PC-3 (cell line): ENCODE data around the gene TP53I11. TPM values are rescaled to one million over a fixed set of nuclear protein-coding genes. Genes with fewer than 3 reads are reported as not detected.

ENCODE experiments used
- ATAC-seq: fragments of 200-7000 bp; cut with Tn5 transposase; 2 replicates; pipeline ENCODE4 v1.9.1; 2020; ENCODE audit warnings: mild to moderate bottlenecking, moderate library complexity
- BruUV-seq: library from RNA; stranded (reverse); fragments of 400-500 nt; replicated peaks from 2 replicates; lab custom pipeline; 2021; lab: Mats Ljungman, UMichigan
- CTCF ChIA-PET: fragments of 300-600 bp; sonication (Branson Sonifier 250); formaldehyde crosslinking; loops from one replicate; lab custom pipeline; 2022; ENCODE audit warnings: antibody characterized with exemption; lab: Charles Lee
- POLR2A ChIA-PET: fragments of 300-600 bp; sonication (Branson Sonifier 250); formaldehyde crosslinking; loops from one replicate; lab custom pipeline; 2022; ENCODE audit warnings: antibody characterized with exemption; ENCODE audit not compliant: unreplicated experiment; lab: Charles Lee
- DNase-seq: peaks from one replicate; pipeline ENCODE4 v3.0.0-alpha.2; 2015
- H2AFZ ChIP-seq: fragments of 300-600 bp; sonication (generic); 2 replicates; pipeline ENCODE4 v1.6.0; 2016; ENCODE audit warnings: antibody characterized with exemption, low read length
- H3F3A ChIP-seq: fragments of 300-600 bp; sonication (generic); one replicate; pipeline ENCODE4 v1.6.0; 2017; ENCODE audit warnings: antibody characterized with exemption, low read length, control low read depth, mild to moderate bottlenecking; ENCODE audit not compliant: unreplicated experiment
- H3K27ac ChIP-seq: fragments of 300-600 bp; sonication (generic); 2 replicates; pipeline ENCODE4 v1.5.1; 2016; ENCODE audit warnings: mild to moderate bottlenecking, low read length
- H3K27me3 ChIP-seq: fragments of 300-600 bp; sonication (generic); 2 replicates; pipeline ENCODE4 v1.6.1; 2016; ENCODE audit warnings: low read length, mixed read lengths
- H3K36me3 ChIP-seq: fragments of 300-600 bp; sonication (generic); 2 replicates; pipeline ENCODE4 v1.6.1; 2016; ENCODE audit warnings: low read depth, mixed run types, low read length, mixed read lengths
- H3K4me1 ChIP-seq: fragments of 300-600 bp; sonication (generic); 2 replicates; pipeline ENCODE4 v1.5.1; 2016; ENCODE audit warnings: low read length; ENCODE audit not compliant: insufficient read depth
- H3K4me2 ChIP-seq: fragments of 300-600 bp; sonication (generic); 2 replicates; pipeline ENCODE4 v1.6.0; 2016; ENCODE audit warnings: low read length
- H3K4me3 ChIP-seq: fragments of 300-600 bp; sonication (generic); 2 replicates; pipeline ENCODE4 v1.5.1; 2016; ENCODE audit warnings: mild to moderate bottlenecking, low read length, mixed read lengths
- H3K79me2 ChIP-seq: fragments of 300-600 bp; sonication (generic); 2 replicates; pipeline ENCODE4 v1.6.1; 2017; ENCODE audit warnings: low read length, mixed read lengths
- H3K9ac ChIP-seq: fragments of 300-600 bp; sonication (generic); 2 replicates; pipeline ENCODE4 v1.6.0; 2016; ENCODE audit warnings: mild to moderate bottlenecking, low read length
- H3K9me2 ChIP-seq: fragments of 300-600 bp; sonication (generic); replicated peaks from 2 replicates; pipeline ENCODE4 v1.6.1; 2016; ENCODE audit warnings: mixed run types, low read length, mixed read lengths
- H3K9me3 ChIP-seq: fragments of 300-600 bp; sonication (generic); 2 replicates; pipeline ENCODE4 v1.6.1; 2016; ENCODE audit warnings: low read length, mixed read lengths
- H4K20me1 ChIP-seq: fragments of 300-600 bp; sonication (generic); 2 replicates; pipeline ENCODE4 v1.6.1; 2016; ENCODE audit warnings: low read length, mixed read lengths
- CTCF ChIP-seq: fragments of 300-600 bp; sonication (generic); conservative IDR thresholded peaks from 2 replicates; pipeline ENCODE4 v1.5.1; 2017; ENCODE audit warnings: antibody characterized with exemption, low read depth, mild to moderate bottlenecking, low read length
- EZH2 ChIP-seq: fragments of 300-600 bp; sonication (generic); IDR thresholded peaks from one replicate; pipeline ENCODE4 v1.6.1; 2017; ENCODE audit warnings: antibody characterized with exemption, mild to moderate bottlenecking, low read length; ENCODE audit not compliant: unreplicated experiment
- EZH2phosphoT487 ChIP-seq: fragments of 300-600 bp; sonication (generic); IDR thresholded peaks from 2 replicates; pipeline ENCODE4 v1.6.1; 2018; ENCODE audit warnings: mild to moderate bottlenecking, antibody characterized with exemption, low read length, borderline replicate concordance
- intact Hi-C: fragments of 100-400 bp; cut with micrococcal nuclease; formaldehyde crosslinking; loops from 2 replicates; pipeline ENCODE4 v1.9.0; 2023
- total RNA-seq: library from RNA; depleted of rRNA; stranded (reverse); fragments of >200 nt; gene quantifications from 2 replicates; pipeline ENCODE4 v1.2.3, GENCODE V29; 2014

TP53I11 gene
- total RNA-seq, 1 experiment from 2014 or later, result 30.8 TPM

GRCh38 chr11:44963948-44964347 lies 13.3 kb upstream of the TP53I11 start:
- Histone ChIP-seq H3K9me2 (no peaks in the 10 kb centered on the region), H3K4me3 (no peak overlapping the region), H3F3A (no peaks in the 10 kb centered on the region), H3K4me2 (no peak overlapping the region), H4K20me1 (no peaks in the 10 kb centered on the region), H3K9ac (no peak overlapping the region), H3K27me3 (no peaks in the 10 kb centered on the region), H3K27ac (no peak overlapping the region), H3K36me3 (no peaks in the 10 kb centered on the region), H3K4me1 (no peaks in the 10 kb centered on the region), H3K79me2 (no peaks in the 10 kb centered on the region), H3K9me3 (no peaks in the 10 kb centered on the region), H2AFZ (no peak overlapping the region)
- no peak for ATAC-seq
- POLR2A ChIA-PET, result no interaction called here
- BruUV-seq, result no TSS peak
- DNase-seq, result no peak
- TF ChIP-seq EZH2 (no peak), EZH2phosphoT487 (no peak), CTCF (no peak)
- intact Hi-C loops, result no loop called here
- CTCF ChIA-PET, result no interaction called here

DNA sequence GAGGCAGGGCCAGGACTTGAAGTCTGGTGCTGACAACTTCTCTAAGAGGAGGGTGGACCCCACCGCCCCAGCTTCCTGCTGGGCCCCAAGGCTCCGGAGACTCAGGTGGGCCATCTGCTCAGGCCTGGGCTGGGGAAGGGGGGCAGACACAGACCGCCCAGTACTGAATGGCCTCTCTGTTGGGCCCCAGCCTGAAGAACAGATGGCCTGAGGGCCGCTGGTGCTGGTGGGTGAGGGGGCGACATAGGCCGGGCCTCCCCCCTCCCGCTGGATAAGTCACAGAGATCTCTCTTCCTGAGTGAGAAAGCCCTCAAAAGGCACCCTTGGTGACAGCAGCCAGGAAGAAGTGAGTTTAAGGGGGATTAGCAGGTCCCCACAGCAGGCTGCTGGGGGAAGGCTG lies 12.5 kb upstream of the TP53I11 start:
- BruUV-seq, result no TSS peak
- DNase-seq (no peak), ATAC-seq (no peak)
- Histone ChIP-seq H3K4me1 (no peaks in the 10 kb centered on the region), H3K36me3 (no peaks in the 10 kb centered on the region), H3K27me3 (no peaks in the 10 kb centered on the region), H4K20me1 (no peaks in the 10 kb centered on the region), H3K9me2 (no peaks in the 10 kb centered on the region), H3K9ac (no peak overlapping the region), H3K4me3 (no peak overlapping the region), H3K9me3 (no peaks in the 10 kb centered on the region), H3K4me2 (no peak overlapping the region), H3K79me2 (no peaks in the 10 kb centered on the region), H2AFZ (no peak overlapping the region), H3K27ac (no peak overlapping the region), H3F3A (no peaks in the 10 kb centered on the region)
- POLR2A ChIA-PET, result no interaction called here
- CTCF ChIA-PET, result no interaction called here
- intact Hi-C loops, result no loop called here
- TF ChIP-seq CTCF, result no peak
- TF ChIP-seq EZH2phosphoT487, result no peak
- TF ChIP-seq EZH2, result no peak

GRCh38 chr11:44962464-44962863 lies 11.8 kb upstream of the TP53I11 start:
- Histone ChIP-seq H3K9me3 (no peaks in the 10 kb centered on the region), H3K9me2 (no peaks in the 10 kb centered on the region), H3K4me2 (no peak overlapping the region), H3K36me3 (no peaks in the 10 kb centered on the region), H3F3A (no peaks in the 10 kb centered on the region), H4K20me1 (no peaks in the 10 kb centered on the region), H3K27ac (no peak overlapping the region), H3K9ac (no peak overlapping the region), H3K4me3 (no peak overlapping the region), H3K27me3 (no peaks in the 10 kb centered on the region), H3K4me1 (no peaks in the 10 kb centered on the region), H2AFZ (no peak overlapping the region), H3K79me2 (no peaks in the 10 kb centered on the region)
- DNase-seq (no peak), ATAC-seq (no peak)
- intact Hi-C loops, result no loop called here
- TF ChIP-seq EZH2, result no peak
- no peak for TF ChIP-seq CTCF
- TF ChIP-seq EZH2phosphoT487, result no peak
- ChIA-PET CTCF (no interaction called here), POLR2A (no interaction called here)
- no TSS peak for BruUV-seq
